ENCODE measurements around the gene PNRC2.
A peak's percentile ranks its signal among the peaks of the same experiment; 100 is the strongest.
"Not testable (repeated sequence)": the region's sequence is repeated elsewhere in the genome, so short reads cannot be mapped to it uniquely, and the experiment has no call there.

The PNRC2 gene

DNA sequence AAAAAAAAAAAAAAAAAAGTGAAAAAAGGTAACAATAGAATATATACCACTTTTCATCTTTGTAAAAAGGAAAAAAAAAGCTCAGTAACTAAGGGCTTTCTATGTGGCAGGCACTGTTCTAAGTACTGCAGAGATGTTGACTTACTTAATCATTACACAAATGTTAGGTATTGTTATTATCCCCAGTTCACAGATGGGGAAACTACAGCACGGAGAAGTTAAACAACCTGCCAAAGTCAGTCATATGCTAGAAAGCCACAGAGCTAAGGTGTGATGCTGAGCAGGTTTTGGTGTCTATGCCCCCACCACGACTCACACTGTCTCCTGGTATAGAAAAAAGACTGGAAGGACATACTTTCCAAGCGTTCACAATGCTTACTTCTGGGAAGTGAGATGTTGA is 6.6 kb upstream of the PNRC2 start:
- DNase-seq (ENCODE audit: low read depth): no peak

- no peak for DNase-seq (ENCODE audit: low read depth)
Observed at GRCh38 chr1:23957096-23957495, 2.5 kb upstream of the PNRC2 start.

DNA sequence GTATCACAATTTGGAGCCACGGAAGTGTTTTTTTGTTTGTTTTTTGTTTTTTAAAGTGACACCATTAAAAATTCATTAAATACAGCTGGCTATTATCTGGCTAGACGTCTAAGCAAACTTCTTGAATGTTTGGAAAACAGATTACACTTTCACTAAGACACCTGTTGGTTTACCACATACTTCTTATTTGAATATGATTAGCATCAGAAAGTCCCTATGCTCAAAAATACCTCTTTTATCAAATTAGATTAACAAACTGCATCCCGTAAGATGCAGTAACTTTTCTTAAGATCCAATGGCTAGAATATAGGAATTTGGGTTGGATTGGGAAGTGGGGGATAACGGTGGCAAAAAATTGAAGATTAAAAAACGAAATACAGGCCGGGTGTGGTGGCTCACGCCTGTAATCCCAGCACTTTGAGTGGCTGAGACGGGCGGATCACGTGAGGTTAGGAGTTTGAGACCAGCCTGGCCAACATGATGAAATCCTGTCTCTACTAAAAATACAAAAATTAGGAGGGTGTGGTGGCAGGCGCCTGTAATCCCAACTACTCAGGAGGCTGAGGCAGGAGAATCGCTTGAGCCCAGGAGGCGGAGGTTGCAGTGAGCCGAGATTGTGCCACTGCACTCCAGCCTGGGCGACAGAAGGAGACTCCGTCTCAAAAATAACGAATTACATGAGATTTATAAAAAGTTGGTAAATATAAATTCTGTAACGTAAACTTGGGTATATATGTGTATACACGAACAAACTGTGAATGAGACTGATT is 1.4 kb upstream of the PNRC2 start:
- DNase-seq (ENCODE audit: low read depth): not testable (repeated sequence)

GRCh38 chr1:23958810-23959460 is 693 bp upstream of the PNRC2 start:
- peak; percentile 80 for DNase-seq (ENCODE audit: low read depth)

- DNase-seq (ENCODE audit: low read depth): no peak
Observed at GRCh38 chr1:23960291-23961020, 828 bp downstream of the PNRC2 start.

DNA sequence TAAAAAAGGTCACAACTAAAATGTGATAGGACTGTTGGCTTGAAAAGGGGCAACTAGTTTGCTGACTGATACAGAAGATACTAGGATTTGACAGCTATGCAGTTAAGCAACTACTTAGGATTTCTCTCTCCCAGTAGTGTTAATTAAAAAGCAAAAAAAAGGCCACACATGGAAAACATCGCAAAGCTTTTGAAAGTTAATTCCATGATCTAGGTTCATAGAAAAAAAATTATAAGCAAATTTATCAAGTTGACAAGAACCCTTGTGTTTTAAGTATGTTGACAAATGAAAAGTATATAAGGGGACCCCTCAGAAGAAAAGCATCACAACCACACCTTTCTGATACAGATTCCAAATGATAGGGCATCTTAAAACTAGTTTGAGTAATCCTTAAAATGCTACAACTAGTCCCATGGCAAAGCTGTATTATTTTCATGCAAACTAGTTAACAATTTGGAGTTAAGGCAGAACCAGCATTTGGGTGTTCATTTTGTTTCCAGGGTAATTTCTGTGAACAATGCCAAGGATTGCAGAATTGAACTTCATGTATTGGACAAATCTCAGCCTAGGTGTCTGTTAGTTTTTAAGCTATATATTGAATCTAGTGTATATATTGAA is 4.1 kb downstream of the PNRC2 start:
- no peak for DNase-seq (ENCODE audit: low read depth)

GRCh38 chr1:23964235-23964668 is 4.6 kb downstream of the PNRC2 start:
- DNase-seq (ENCODE audit: low read depth): no peak

DNA sequence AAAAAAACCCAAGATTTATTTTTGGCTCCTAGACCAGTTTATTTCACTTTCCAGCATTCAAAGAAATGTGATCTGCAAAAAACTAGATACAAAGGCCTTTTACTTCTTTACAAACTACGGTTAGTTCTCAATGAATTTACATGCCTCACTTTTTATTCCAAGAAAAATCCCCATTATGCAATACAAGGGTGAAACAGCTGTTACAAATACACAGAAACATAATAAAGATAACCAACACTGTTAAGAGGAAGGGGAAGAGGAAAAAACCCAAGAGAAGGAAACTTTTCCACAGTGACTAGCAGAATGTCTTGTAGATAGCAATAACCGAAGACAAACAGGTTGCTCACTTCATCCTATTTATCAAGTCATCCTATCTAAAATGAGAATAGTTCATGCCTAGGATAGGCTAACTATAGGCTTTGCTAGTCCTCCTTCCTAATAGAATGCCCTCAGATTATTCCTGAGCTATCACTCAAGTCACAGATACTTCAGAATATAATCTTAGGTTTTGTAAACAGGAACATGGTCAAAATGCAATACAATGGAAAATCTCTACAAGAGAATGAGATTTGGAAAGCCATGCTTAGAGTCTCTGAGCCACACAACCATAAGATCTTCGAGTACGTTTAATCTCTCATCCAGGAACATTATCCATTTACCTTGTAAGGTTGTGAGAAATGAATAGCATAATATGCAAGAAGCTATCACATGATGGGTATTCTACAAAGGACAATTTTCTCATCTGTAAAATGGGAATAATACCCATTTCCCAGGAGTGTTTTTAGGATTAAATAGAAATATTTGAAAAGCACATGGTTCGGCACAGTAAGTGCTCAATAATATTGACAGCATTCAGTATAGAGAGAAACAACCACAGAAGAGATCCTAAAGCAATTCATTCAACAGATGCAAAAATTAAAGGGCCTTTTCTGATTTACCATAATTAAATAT is 5.4 kb downstream of the PNRC2 start:
- DNase-seq (ENCODE audit: low read depth): no peak

GRCh38 chr1:23966973-23967493 is 7.4 kb downstream of the PNRC2 start:
- DNase-seq (ENCODE audit: low read depth): no peak

- no peak for DNase-seq (ENCODE audit: low read depth)
Observed at GRCh38 chr1:23967871-23968270, 8.2 kb downstream of the PNRC2 start.

DNA sequence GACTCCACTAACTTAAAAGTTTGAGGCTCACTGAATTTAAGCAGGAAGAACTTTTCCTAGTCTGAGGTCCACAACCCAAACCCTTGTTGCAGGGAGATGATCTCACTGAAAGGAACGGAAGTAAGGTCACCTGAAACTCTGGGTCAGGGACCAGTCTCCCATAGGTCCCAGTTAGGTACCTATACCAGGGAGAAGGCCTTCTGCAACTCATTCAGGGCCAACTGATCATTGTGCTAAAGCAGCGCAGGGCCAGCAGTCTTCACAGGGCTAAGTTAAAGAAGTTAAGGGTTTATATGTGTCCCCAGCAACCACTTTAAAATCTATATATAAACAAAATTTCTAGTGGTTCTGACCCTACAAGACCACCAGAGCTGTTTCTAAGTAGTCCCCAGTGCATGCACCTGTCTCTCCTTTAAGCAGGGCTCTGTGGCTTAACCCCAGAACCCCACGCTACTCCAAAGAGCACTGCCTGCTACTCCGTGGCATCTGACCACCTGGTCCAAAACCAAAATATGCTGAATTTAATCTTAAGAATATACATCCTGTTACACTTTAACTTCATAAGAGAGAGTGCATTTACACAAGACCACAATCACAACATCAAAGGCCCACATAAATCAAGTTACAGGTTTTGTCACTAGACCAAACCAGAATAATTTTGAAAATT is 17.7 kb downstream of the PNRC2 start:
- no peak for DNase-seq (ENCODE audit: low read depth)

DNA sequence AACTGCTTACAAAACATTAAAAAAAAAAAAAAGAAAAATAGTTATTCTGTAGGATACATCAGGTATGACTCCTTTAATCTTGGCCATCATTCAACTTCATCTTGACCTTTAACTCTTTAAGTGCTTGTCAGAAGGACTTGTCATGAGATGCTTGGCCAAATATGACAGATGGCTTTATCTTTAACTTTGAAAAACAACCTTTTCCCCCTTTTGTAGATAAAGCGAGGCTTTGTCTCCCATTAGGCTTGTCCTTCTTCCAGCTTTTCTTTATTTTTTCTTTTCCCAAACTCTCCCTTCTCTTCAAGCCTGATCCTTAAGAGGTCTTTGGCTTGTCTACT is 18.2 kb downstream of the PNRC2 start:
- DNase-seq (ENCODE audit: low read depth): no peak

- no peak for DNase-seq (ENCODE audit: low read depth)
Observed at GRCh38 chr1:23978805-23979204, 19.2 kb downstream of the PNRC2 start.

GRCh38 chr1:23979387-23979880 is 19.8 kb downstream of the PNRC2 start:
- DNase-seq (ENCODE audit: low read depth): no peak

GRCh38 chr1:23979881-23980727 is 20.5 kb downstream of the PNRC2 start, which contains the start of gene SRSF10:
SRSF10 (minus strand) TSS chr1:23980327; CDS start chr1:23980255, 72 bp downstream.
- peak; percentile 97 for DNase-seq (ENCODE audit: low read depth)

- no peak for DNase-seq (ENCODE audit: low read depth)
Observed at GRCh38 chr1:23980728-23981070, 21.1 kb downstream of the PNRC2 start.

GRCh38 chr1:23984417-23985186 is 25.0 kb downstream of the PNRC2 start:
- no peak for DNase-seq (ENCODE audit: low read depth)

- DNase-seq (ENCODE audit: low read depth): not testable (repeated sequence)
Observed at GRCh38 chr1:23987038-23987437, 27.4 kb downstream of the PNRC2 start.

- no peak for DNase-seq (ENCODE audit: low read depth)
Observed at GRCh38 chr1:23989263-23989662, 29.6 kb downstream of the PNRC2 start.
